HG02623 (cell line): ENCODE results near the gene CTNNAL1.
"Not testable (repeated sequence)": the region's sequence is repeated elsewhere in the genome, so short reads cannot be mapped to it uniquely, and the experiment has no call there.

ENCODE experiments used
- ATAC-seq: cut with Tn5 transposase; IDR thresholded peaks from one replicate; pipeline ENCODE4 v1.9.1; 2021; ENCODE audit warnings: moderate library complexity; ENCODE audit not compliant: unreplicated experiment

The CTNNAL1 gene, protein sequence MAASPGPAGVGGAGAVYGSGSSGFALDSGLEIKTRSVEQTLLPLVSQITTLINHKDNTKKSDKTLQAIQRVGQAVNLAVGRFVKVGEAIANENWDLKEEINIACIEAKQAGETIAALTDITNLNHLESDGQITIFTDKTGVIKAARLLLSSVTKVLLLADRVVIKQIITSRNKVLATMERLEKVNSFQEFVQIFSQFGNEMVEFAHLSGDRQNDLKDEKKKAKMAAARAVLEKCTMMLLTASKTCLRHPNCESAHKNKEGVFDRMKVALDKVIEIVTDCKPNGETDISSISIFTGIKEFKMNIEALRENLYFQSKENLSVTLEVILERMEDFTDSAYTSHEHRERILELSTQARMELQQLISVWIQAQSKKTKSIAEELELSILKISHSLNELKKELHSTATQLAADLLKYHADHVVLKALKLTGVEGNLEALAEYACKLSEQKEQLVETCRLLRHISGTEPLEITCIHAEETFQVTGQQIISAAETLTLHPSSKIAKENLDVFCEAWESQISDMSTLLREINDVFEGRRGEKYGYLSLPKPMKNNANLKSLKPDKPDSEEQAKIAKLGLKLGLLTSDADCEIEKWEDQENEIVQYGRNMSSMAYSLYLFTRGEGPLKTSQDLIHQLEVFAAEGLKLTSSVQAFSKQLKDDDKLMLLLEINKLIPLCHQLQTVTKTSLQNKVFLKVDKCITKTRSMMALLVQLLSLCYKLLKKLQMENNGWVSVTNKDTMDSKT

DNA sequence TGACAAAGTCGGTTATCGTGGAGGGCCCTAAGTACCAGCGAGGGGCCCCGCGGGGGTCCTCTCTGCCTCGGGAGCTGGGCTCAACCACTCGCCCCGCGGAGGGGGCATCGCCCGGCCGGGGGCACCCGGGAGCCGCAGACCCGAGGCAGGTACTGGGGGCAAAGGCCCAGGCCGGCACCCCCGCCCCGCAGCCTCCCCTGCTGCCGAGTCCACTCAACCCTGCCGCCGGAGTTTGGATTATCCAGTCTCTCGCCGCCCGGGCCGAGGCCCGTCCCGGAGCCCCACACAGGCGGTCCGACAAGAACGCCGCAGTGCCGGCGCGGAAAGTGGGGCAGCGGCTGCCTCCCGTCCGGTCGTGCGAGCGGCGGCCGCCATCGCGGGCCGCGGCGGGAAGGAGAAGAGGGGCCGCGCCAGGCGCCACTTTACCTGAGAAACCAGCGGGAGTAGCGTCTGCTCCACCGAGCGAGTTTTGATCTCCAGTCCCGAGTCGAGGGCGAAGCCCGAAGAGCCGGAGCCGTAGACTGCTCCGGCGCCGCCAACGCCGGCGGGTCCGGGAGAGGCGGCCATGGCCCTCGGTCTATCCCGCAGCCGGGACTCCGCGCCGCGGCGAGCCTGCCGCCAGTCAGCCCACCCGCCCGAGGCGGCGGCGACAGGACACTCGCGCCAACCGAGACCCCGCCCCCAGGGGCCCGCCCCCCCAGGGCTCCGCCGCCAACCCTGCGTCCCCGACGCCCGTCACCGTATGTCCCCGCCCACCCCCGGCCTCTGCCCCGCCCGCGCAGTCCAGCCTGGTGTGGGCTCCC, at the start of gene CTNNAL1:
CTNNAL1 (minus strand) TSS at position 624 of the 803 bp plus-strand sequence; CDS start at position 567, 57 bp downstream.
- ATAC-seq, result peak; percentile 70

DNA sequence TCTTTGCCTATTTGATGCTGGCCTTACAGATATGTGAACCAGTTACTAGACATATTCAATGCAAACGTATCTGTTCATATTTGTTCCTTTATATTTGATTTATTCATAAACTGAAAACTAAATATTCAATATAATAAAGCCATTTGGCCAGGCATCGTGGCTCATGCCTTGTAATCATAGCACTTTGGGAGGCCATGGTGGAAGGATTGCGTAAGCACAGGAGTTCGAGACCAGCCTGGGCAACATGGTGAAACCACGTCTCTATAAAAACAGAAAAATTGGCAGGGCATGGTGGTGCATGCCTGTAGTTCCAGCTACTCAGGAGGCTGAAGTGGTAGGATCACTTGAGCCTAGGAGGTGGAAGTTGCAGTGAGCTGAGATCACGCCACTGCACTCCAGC, 49.2 kb upstream of the CTNNAL1 start:
- no peak for ATAC-seq

DNA sequence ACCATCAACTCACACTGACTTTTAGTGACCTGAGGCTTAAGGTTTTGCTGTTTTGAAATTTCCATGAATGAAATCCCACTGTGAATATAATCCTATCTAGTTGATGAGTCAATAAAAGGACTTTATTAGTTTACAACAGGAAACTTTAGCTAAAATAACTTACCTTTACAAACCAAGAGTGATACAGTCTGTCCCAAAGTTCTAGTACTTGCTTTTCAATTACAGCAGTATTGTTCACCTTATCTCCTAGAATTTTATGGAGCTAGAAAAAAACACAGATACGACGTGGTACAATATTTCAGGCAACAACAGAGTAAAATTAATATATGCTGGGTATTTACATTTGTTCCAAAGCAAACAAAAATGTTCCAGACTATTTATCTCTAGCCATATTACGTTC, 46.9 kb upstream of the CTNNAL1 start:
- ATAC-seq, result no peak

DNA sequence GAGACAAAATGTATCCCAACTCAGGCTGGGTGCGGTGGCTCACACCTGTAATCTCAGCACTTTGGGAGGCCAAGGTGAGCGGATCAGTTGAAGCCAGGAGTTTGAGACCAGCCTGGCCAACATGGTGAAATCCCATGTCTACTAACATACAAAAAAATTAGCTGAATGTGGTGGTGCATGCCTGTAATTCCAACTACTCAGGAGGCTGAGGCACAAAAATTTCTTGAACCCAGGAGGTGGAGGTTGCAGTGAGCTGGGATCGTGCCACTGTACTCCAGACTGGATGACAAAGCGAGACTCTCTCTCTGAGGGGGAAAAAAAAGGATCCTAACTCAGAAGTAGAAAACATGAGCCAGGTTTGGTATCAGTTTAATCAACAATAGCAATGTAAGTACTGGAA, 39.8 kb upstream of the CTNNAL1 start:
- not testable (repeated sequence) for ATAC-seq

DNA sequence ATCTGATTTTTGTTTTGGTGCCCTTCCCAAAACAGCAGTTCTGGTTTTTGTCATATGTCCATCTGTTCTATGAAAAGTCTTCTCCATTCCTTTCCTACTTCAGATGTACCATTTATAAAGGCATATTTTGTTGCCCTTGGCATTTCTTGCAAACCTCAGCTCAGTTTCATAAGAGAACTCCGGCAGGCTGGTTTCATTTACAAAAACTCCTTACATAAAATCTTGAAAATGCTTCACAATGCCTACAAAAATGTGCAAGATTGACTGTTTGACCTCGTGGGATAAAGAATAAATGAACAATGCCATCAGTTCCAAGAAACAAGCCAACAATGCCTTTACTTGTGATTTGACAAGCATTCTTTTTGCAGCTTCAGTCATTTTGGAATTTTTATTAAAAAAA, 39.1 kb upstream of the CTNNAL1 start:
- no peak for ATAC-seq

DNA sequence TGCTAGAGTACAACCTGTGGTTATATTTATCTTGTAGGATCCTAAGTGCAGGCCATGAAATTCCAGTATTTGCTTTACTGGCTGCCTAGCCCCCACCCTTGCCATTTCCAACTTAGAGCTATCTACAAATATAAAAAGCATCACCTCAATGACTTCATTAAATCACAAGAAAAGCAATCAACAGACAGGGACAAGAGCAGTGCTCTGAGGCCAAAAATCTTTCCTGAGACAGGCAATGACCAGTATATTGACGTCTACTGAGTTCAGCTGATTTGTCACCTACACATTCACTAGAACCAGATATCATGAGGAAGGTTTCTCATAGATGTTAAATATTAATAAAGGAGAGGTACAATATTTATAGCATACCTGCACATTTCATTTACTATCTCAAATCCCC, 38.4 kb upstream of the CTNNAL1 start:
- no peak for ATAC-seq

DNA sequence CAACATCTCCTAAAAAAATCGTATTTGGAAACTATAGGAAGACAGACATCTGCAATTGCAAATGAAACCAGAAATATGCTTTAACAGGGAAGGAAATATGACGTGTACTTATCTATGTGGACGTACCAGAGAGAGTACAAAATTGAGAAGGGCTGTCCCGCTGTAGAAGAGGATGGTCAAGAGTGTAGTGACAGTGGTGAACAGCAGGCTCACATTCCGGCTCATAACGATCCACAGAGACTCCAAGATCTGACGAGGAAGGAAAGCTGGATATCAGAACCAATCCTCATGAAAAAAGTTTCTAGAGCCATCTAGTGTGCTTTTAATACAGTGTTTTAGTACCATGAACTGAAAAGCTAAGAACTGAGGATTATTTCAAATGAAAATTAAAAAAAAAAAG, 37.1 kb upstream of the CTNNAL1 start:
- no peak for ATAC-seq

DNA sequence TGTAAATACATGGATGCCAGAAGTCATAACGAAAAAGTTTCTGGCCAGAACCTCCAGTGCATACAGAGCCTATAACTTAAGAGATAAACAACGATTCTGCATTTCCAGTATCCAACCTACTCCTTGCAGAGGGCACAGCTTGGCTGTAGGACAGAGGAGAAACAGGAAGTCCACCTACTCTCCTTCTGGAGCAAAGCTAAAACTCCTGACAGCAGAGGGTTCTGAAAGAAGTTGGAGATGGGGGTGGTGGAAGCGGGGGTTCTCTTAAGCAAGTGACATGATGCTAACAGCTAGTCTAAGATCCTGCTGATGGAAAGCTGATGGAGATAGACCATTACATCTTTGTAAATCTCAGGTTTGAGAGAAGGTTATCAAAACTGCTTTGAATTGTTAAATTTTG, 35.5 kb upstream of the CTNNAL1 start:
- no peak for ATAC-seq

DNA sequence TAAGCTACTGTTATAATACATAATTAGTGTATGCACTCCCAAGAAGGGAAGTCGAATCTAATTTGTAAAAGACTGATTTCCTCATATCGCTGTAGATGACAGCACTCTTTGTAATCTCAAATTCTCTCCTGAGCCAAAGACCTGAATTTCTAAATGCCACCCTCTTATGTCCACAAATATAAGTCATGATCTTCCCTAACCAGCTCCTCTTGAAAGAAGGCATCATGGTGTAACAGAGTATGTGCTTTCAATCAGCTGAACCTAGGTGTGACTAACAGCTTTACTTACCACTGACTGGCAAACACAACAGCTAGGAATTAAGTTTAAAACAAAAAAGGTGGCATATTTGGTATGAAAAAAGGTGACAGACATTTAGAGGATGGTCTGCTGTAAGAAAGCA, 34.0 kb upstream of the CTNNAL1 start:
- ATAC-seq, result no peak

DNA sequence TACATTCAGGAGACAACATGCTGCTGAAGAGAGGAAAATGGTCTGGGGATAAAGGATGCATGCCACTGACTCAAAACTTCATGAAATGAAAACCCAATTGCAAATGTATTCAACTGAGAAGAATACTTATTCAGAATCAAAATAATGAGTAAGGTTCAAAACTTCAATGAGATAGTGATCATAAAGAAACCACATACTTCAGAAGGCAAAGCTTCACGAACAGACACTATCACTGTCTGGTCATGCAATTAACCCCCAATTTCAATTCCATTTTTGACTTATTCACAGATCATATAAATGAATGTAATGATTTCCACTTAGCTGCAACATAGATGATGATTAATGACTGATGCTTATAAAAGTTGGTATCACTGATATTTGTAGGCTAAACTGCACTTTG, 33.0 kb upstream of the CTNNAL1 start:
- no peak for ATAC-seq

DNA sequence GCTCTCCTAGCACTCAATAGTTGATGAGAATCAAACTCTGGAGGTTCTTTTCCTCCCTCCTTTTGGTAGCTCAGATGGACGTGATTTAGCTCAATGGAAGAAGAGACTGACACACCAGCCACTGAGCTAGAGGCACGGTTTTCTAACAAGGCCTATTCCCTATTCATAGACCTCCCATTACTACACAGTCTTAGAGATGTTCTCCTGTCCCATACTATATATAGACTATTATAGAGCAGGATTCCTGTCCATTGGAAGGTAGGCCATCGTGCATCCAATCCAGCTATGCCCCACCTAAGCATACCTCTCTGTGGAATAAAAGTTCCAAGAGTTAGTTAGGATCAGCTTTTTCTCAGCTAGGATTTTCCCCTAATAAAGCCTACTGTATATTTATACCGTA, 30.3 kb upstream of the CTNNAL1 start:
- ATAC-seq, result no peak

DNA sequence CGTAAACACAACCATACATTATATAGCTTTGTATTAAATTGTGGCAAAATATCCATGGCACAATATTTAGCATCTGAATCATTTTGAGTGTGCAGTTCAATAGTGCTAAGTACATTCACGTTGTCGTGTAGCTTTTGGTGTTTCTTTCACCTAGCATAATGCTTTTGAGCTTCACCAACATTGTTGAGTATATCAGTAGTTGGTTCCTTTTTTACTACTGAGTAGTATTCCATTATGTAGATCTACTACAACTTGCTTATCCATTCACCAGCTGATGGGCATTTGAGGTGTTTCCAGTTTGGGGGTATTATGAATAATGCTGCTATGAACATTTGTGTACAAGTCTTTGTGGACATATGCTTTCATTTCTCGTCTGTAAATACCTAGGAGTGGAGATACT, 27.3 kb upstream of the CTNNAL1 start:
- no peak for ATAC-seq

DNA sequence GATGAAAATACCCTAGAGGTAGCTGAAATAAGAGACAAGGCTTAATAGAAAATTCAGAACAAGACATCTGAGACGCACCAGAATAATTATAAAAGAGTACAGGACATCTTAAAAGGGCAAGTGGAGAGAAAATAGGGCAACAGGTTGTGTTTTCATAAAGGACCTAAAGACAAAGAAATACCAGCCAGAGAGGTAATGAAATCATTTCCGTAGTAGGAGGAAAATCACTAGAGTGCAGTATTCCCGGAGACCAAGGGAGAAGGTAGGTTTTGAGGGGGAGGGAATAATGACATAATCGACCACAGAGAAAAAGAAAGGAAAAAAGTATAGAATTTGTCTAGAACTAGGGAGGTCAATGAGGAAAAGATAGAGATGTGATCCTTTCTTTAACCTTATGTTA, 26.2 kb upstream of the CTNNAL1 start:
- ATAC-seq, result no peak

DNA sequence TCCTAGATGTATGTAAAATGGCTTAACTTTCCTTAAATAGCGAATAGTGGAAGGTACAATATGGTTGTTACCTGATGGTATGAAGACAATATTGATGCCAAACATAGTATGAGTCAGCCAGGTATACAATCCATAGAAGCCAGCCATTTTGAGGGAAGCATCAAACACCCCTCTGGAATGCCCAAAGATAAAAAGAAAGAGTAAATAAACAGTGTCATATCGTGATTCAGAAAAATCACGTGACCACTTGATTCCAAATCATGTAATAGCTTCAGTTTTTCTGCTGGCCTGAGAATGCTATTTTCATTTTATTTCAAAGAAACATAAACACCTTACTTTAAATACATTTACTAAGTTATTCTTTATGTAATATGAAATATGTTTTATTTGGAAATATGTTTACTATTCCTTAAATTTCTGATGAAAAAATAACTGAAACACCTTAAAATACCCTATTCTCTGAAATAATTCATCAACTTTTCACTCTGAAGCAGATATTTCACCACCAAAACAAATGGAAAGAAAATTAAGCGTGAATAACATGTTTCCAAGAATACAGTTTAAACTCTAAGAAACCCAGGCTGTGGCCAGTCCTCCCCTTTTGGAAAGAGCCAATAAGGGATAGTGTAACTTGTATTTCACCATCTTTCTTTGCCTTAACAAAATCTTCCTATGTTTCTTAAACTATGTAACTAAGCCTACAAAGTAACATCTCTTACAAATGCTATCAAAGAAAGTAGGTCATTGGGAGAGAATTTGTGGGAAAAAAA, 24.8 kb upstream of the CTNNAL1 start:
- ATAC-seq, result no peak

DNA sequence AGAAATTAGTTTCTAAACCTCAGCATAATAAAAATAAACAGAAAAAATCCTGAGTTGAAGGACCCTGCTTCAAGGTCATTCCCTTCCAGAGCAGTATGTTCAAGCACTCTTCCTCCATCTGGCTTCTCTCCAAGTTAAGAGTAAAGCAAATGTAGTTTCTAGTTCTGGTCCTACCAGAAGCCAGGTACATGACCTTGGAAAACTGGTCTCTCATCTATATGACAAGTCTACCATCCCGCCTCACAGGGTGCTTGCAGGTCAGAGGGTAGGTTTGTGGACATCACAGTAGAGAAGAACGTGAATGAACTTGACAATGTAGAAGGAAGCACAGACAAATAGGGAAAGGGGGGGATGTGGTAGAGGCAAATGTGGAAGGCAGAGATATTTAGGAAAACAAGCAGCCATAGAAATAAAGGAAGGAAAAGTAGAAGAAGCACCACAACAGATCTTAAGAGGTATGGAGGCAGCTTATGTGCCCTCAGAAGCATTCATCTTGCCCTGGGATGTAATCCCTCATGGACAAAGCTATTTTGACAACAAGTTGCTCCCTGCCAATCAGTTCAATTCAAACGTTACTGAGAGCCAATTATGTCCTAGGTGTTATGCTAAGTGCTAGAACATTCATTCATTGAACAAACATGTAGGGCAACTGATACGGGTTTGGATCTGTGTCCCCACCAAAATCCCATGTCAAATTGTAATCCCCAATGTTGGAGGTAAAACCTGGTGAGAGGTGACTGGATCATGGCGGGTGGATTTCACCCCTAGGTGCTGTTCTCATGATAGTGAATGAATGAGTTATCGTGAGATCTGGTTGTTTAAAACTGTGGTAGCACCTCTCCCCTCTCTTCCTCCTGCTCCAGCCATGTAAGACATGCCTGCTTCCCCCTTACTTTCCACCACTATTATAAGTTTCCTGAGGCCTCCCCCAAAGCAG, 23.7 kb upstream of the CTNNAL1 start:
- no peak for ATAC-seq

DNA sequence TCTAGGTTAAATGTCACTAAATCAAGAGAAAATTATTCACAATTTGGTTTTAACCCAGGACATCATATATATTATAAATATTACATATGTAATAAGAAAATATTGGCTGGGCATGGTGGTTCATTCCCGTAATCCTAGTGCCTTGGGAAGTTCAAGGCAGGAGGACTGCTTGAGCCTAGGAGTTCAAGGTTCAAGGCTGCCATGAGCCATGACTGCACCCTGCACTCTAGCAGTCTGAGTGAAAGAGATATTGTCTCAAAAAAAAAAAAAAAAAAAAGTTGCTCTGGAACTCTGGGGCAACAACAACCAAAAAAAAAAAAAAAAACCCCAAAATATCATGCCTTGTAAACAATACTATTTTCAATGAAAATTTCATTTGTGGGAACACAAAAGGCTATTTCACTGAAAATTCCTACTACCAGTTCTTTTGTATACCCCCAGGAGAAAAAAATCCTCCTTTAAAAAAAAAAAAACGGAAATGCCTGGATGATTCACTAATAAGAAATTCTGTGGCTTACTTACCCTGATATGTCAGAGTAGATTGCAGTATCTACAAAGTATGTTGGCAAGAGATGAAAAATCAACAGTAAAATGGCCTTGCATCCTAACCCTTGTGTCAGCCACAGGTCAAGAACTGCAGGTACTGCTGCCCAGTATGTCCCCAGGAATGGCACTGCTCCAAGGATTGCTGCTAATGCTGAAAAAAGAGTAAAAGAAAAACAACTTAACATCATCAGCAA, 22.6 kb upstream of the CTNNAL1 start:
- ATAC-seq, result no peak

DNA sequence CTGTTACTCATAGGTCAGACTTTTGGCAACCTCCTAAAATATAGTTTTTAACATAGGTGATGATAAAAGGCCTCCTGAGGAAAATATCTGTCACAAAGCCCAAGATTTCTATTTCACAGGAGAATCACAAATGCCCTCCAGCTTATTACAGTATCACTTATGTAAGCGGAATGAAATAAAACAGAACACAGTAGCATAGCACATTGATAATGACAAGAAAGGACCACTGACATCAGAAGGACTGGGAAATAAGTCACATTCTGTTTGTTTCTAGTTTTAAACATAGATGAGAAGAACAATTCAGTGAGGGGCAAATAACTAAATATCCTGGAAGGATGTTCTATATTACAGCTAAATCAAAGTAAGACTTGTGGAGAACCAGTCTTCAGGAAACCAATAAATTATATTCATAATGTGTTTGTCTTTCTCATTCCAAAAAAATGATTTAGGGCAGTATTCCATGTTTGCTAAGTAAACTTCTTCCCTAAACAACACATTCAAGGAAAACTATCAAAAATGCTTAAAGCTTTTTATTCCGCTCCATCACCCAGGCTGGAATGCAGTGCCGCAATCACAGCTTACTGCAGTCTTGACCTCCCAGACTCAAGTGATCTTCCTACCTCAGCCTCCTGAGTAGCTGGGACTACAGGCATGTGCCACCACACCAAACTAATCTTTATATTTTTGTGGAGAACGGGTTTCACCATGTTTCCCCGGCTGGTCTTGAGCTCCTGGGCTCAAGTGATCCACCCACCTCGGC, 20.8 kb upstream of the CTNNAL1 start:
- ATAC-seq, result no peak

DNA sequence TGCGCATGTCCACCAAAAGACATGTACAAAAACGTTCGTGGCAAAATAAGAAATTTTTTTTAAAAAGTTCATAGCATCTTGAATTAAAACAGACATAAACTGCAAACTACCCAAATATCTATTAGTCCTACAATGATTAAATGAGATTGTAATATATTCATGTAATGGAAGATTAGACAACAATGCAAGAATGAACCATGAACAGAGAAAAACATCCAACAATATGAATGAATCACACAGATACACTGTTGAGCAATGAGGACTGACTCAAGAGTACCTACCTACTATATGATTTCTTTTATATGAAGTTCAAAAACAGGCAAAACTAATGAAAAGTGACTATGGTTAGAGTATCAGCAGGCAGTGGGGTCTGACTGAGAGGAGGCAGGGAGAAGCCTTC, 17.9 kb upstream of the CTNNAL1 start:
- ATAC-seq, result no peak
